HG02884 (cell line): ENCODE measurements around the gene FAM111B.
A peak's percentile ranks its signal among the peaks of the same experiment; 100 is the strongest.
"Not testable (repeated sequence)": the region's sequence is repeated elsewhere in the genome, so short reads cannot be mapped to it uniquely, and the experiment has no call there.

Experiments used
- ATAC-seq: cut with Tn5 transposase; IDR thresholded peaks from one replicate; pipeline ENCODE4 v1.9.1; 2021; ENCODE audit warnings: mild to moderate bottlenecking, moderate library complexity; ENCODE audit not compliant: unreplicated experiment

Gene FAM111B

GRCh38 chr11:59097113-59097708 is 9.8 kb upstream of the FAM111B start:
- no peak for ATAC-seq

GRCh38 chr11:59097938-59098337 is 9.1 kb upstream of the FAM111B start:
- not testable (repeated sequence) for ATAC-seq

- peak; percentile 66 for ATAC-seq
These were observed 4.7 kb upstream of the FAM111B start for GRCh38 chr11:59102259-59102765.

- ATAC-seq, result peak; percentile 32
These were observed 684 bp downstream of the FAM111B start for GRCh38 chr11:59107721-59108120.

- ATAC-seq, result no peak
These were observed 5.5 kb downstream of the FAM111B start for GRCh38 chr11:59112494-59112893.

GRCh38 chr11:59114344-59114743 is 7.3 kb downstream of the FAM111B start:
- ATAC-seq, result no peak

GRCh38 chr11:59115553-59115952 is 8.5 kb downstream of the FAM111B start:
- no peak for ATAC-seq

GRCh38 chr11:59117774-59118173 is 10.7 kb downstream of the FAM111B start:
- no peak for ATAC-seq

- no peak for ATAC-seq
These were observed 12.8 kb downstream of the FAM111B start for GRCh38 chr11:59119826-59120225.

- ATAC-seq, result peak; percentile 98
These were observed 28.8 kb downstream of the FAM111B start for GRCh38 chr11:59135648-59136461.

- ATAC-seq, result not testable (repeated sequence)
These were observed 29.5 kb downstream of the FAM111B start for GRCh38 chr11:59136551-59136950.

GRCh38 chr11:59137190-59137589 is 30.2 kb downstream of the FAM111B start:
- ATAC-seq, result no peak

GRCh38 chr11:59138643-59139042 is 31.6 kb downstream of the FAM111B start:
- ATAC-seq, result no peak

- no peak for ATAC-seq
These were observed 34.2 kb downstream of the FAM111B start for GRCh38 chr11:59141191-59141590.

GRCh38 chr11:59141673-59142460 is 34.8 kb downstream of the FAM111B start:
- peak; percentile 0 for ATAC-seq

- peak; percentile 61 for ATAC-seq
These were observed 35.8 kb downstream of the FAM111B start, which contains the start of gene FAM111A for GRCh38 chr11:59142530-59143507. Gene FAM111A (plus strand): TSS chr11:59142856. CDS start chr11:59148873, 6,017 bp downstream.

GRCh38 chr11:59144096-59144495 is 37.1 kb downstream of the FAM111B start:
- no peak for ATAC-seq

GRCh38 chr11:59144579-59145345 is 37.7 kb downstream of the FAM111B start:
- ATAC-seq, result peak; percentile 56

- ATAC-seq, result no peak
These were observed 38.5 kb downstream of the FAM111B start for GRCh38 chr11:59145534-59145933.
